OCI-M1 (cell line): Measurements from ENCODE around the gene UNC5CL.
A peak's percentile ranks its signal among the peaks of the same experiment; 100 is the strongest.
"Not testable (repeated sequence)": the region's sequence is repeated elsewhere in the genome, so short reads cannot be mapped to it uniquely, and the experiment has no call there.

ENCODE experiments used
- DNase-seq: peaks from one replicate; lab custom pipeline; 2025; lab: John Stamatoyannopoulos, UW

UNC5CL gene

GRCh38 chr6:41006980-41007379, 32.0 kb downstream of the UNC5CL start:
- DNase-seq: not testable (repeated sequence)

GRCh38 chr6:41006217-41006616, 32.8 kb downstream of the UNC5CL start:
- peak; percentile 91 for DNase-seq

- no peak for DNase-seq
Observed at GRCh38 chr6:41002168-41002567, 36.9 kb downstream of the UNC5CL start.

GRCh38 chr6:41000248-41000647, 38.8 kb downstream of the UNC5CL start:
- no peak for DNase-seq

GRCh38 chr6:40999569-40999968, 39.5 kb downstream of the UNC5CL start:
- peak; percentile 89 for DNase-seq

GRCh38 chr6:40998661-40999060, 40.4 kb downstream of the UNC5CL start:
- no peak for DNase-seq

GRCh38 chr6:40997234-40997957, 41.6 kb downstream of the UNC5CL start:
- no peak for DNase-seq

GRCh38 chr6:40996591-40997233, 42.3 kb downstream of the UNC5CL start:
- no peak for DNase-seq

GRCh38 chr6:40992746-40993145, 46.3 kb downstream of the UNC5CL start:
- DNase-seq: no peak

GRCh38 chr6:40990301-40990700, 48.7 kb downstream of the UNC5CL start:
- no peak for DNase-seq

GRCh38 chr6:40989204-40990169, 49.5 kb downstream of the UNC5CL start:
- DNase-seq: no peak

- no peak for DNase-seq
Observed at GRCh38 chr6:40988634-40989033, 50.4 kb downstream of the UNC5CL start.

GRCh38 chr6:40986921-40987819, 51.9 kb downstream of the UNC5CL start:
- no peak for DNase-seq

GRCh38 chr6:40986364-40986763, 52.7 kb downstream of the UNC5CL start:
- no peak for DNase-seq

- no peak for DNase-seq
Observed at GRCh38 chr6:40983752-40984151, 55.3 kb downstream of the UNC5CL start.

- no peak for DNase-seq
Observed at GRCh38 chr6:40982917-40983316, 56.1 kb downstream of the UNC5CL start.

GRCh38 chr6:40978687-40979289, 60.2 kb downstream of the UNC5CL start:
- DNase-seq: no peak

GRCh38 chr6:40977695-40978094, 61.3 kb downstream of the UNC5CL start:
- DNase-seq: no peak

GRCh38 chr6:40977085-40977484, 61.9 kb downstream of the UNC5CL start:
- DNase-seq: no peak
